Stimulated activated CD4-positive, alpha-beta T cell treated with anti-CD3 and anti-CD28 coated beads, Interleukin-1b, Interleukin-23, amount 100 ng/mL, for 4 hours (primary cell): Measurements from ENCODE around the gene TRIM44.
"Not testable (repeated sequence)": the region's sequence is repeated elsewhere in the genome, so short reads cannot be mapped to it uniquely, and the experiment has no call there.

Experiments
- DNase-seq, 2 donors: peaks; one replicate each; pipeline ENCODE4 v3.0.0-alpha.2; 2020; ENCODE audit warnings: low read depth in 2 of 2

TRIM44 gene

DNA sequence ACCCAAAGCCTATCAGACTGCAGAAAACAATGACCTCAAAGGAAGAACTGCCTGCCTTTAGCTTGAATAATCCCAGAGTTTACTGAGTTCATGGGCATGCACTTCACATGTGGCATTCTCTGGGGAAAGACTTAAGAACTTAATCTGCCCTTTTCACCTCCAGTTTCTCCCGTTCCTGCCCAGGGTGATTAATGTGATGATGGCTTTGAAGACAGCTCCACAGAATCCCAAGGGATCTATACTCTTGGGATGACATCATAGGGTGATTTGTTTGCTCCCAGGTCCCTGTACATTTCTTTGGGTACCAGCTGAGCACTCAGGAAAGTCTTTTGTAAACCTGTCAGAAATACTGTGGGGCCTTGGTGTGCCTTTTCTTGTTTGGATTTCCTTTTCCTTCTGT, 30.3 kb upstream of the TRIM44 start:
- DNase-seq, result no peak

DNA sequence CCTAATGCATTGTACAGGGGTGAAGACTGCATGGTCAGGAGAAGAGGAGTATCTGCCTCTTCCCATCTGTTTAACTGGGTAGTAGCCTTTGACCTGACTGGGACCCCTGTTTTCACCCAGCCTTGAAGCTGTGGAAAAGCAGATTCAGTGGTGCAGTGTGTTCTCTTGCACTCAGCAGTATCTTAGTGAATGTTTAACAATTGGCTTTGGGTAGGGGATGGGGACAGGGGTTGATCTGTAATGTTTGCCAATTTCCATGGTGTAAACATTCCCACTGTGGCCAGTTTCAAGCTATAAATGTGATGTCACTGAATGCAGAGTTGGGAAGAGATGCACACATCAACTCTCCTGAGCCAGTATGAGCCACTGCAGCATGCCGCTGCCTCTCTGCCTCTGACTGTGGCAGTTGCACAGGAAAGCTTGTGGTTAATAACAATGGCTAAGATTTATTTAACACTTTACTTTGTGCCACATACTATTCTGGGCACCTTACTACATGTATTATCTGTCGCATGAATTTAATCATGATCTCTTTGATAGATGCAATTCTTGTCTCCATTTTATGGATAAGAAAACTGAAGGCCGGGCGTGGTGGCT, 28.6 kb upstream of the TRIM44 start:
- no peak for DNase-seq

DNA sequence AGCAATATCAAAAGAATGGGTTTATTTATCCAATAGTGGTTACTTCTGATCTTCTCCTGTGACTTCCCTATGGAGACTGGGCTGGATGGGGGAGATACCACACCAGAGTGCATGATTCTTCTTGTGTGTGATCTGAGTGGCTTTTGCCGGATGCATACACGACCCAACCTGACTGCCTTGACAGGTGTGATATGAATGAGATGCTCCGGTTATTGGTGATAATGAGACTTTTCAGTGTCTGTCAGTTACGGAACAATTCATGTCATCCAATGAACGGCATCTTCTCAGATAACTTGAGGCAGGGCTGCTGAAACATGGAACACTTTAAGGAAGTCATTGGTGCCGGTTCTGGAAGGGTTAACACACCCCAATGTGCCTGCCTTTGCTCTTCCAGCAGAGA, 26.6 kb upstream of the TRIM44 start:
- DNase-seq, result no peak

DNA sequence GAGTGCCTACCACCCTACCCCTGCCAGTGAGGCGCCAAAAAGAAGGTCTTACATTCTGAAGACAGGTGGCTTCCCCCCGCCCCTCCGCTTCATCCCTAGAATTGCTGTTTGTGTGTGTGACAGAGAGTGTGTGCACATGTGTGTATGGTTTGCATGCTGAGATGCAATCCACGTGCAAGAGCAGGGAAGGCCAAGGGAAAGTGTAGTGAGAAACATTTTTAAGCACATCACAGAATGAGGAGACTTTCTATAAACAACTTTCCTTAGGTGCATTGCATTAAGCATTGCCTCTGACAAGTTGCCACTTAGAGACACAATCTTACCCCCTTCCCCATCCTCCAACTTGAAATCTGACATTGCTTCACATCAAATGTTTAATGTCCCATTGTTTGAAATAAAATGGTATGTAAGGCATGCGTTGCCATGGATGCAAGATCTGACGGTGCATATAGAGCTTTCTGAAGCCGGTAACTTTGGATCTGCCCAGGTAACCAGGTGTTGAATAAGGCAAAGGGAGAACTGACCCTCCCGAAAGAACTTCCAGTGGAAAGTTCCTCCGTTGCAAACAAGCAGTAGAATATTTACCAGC, 22.9 kb upstream of the TRIM44 start:
- no peak for DNase-seq

DNA sequence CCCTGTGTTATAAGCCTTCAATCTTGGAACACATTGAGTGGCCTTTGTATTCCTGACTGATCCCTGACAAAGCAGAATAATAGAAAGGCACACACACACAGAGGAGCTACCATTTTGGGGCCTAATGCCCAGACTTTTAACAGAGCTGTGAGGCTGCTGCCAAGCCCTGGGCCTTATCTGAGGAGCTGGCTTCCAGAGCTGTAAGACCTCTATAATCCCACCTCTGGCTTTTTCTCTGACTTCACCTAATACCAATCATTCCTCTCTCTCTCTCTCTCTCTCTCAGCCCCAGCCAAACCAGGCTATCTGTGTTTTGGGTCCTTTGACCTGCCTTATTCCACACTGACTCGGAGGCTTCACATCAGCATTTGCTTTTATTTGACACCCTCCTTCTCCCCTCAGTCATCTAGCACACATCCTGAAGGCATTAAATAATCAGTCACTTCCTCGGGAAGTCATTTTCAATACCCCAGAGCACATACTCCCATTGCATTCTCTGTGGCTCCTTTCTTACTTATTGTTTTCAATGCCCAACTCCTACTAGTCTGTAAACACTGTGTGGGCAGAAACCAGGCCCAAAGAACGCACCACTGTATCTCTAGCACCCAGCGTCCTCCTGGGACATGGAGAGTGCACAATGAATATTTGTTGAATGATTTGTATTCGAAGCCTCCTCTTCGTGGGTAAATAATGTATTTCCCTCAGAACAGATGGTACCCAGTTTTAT, 21.2 kb upstream of the TRIM44 start:
- no peak for DNase-seq

DNA sequence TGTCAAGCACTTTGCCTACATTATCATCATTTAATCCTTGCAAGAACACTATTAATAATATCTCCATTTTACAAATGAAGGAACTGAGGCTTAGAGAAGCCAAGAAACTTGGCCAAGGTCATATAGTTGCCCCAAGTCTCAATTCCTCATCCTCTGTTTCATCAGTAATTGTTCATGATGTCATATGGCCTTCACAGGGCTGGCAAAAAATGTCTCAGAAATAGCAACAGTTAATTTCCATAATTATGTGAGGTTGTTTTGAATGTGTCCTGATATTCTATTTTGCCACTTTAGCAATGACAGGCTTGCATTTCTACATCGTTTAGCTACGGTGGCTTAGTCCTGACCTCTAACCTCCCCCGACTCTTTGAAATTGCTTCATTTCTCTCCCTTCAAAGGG, 20.6 kb upstream of the TRIM44 start:
- no peak for DNase-seq

DNA sequence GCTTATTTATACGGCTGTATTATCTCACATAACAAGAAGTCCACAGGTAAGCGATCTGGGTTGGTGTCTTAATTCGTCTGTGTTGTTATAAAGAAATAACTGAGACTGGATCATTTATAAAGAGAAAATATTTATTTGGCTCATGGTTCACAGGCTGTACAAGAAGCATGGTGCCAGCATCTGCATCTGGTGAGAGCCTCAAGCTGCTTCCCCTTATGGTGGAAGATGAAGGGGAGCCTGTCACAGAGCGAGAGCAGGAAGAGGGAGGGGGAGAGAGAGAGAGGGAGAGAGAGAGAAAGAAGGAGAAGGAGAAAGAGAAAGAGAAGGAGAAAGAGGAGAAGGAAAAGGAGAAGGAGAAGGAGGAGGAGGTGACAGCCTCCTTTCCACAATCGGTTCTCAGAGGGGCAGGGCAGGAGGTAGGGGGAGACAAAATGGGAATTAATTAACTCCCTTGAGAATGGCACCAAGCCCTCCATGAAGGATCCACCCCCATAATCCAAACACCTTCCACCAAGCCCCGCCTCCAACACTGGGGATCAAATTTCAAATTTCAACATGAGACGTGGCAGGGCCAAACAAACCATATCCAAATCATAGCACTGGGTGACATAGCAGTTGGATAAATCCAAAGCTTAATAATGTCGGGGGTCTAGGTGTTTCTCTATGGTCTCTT, 15.0 kb upstream of the TRIM44 start:
- DNase-seq, result no peak

DNA sequence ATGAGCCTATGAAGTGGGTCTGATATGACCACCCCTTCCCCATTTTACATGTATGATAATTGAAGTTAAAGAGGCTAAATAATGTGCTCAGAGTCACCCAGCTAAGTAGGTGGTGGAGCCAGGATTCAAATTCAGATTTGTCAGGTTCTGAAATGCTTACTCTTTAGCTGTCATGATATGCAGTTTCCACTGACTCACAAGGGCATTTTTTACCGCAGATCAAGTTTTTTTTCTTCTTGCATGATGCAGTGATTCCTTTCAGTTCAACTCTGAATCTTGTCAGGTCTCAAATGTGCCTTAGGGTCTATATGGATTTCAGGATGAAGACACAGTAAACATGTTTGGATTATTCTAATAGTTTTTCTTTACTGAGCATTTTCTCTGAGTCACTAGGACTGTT, 12.6 kb upstream of the TRIM44 start:
- no peak for DNase-seq

DNA sequence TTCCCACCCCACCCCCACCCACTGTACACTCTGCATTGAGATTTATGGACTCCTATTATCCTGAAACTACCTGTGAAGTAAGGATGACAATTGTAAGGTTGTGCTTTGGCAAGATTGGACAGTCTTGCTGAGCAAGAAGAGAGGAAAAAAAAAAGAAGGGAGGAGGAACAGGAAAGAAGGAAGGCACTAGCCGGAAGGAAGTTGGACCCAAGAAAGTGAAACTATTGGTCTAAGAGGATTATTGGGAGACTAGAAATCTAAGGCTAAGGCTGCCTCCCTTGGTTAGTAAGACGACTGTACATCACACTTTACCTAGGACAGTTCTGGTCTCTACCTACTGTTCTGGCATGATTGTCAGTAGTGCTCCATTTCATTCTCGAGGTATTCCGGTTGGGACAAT, 12.1 kb upstream of the TRIM44 start:
- no peak for DNase-seq

DNA sequence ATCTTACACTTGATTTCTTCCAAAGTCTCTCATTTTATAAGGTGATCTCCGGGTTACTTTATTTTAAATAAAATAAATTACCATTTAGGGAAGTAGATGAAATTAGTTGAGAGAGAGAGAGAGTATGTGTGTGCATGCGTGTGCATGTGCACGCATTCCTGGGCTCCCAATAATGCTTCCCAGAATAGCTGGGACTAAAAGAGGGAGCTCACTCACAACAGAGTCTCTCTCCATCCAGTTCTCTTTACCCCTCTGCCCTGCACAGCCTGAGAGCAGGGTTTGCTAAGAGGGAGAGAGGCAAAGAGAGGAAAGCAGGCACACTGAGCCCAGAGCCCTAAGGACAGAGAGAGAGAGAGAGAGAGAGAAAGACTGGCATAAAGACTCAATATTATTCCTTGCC, 11.3 kb upstream of the TRIM44 start:
- DNase-seq, result no peak

DNA sequence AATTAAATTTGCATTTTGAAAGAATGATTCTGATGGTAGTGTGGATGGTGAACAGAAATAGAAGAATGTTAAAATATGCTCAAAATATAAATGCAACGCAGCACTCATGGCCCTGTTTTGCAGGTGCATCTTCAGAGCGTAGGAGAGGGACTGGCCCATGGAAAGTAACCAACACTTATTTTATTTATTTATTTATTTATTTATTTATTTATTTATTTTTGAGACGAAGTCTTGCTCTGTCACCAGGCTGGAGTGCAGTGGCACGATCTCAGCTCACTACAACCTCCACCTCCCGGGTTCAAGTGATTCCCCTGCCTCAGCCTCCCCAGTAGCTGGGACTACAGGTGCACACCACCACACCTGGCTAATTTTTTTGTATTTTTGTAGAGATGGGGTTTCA, 9.8 kb upstream of the TRIM44 start:
- not testable (repeated sequence) for DNase-seq

DNA sequence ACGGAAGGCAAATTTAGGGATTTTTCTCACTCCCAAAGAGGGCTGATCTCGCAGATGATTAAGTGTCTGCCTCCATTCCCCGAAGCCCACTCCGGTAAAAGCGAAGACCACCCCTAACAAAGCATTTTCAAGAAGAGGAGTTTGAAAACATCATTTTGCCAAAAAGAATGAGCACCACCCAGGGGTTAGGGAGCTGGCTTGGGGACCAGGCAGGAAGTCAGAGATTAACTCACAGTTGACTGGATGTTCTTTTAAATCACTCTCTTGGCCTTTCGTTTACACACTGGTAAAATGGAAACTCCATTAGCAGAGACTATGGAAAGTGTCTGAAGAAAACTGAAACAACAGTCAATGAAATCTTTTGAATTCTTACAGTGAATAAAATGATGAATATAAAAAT, 7.9 kb upstream of the TRIM44 start:
- DNase-seq, result no peak

DNA sequence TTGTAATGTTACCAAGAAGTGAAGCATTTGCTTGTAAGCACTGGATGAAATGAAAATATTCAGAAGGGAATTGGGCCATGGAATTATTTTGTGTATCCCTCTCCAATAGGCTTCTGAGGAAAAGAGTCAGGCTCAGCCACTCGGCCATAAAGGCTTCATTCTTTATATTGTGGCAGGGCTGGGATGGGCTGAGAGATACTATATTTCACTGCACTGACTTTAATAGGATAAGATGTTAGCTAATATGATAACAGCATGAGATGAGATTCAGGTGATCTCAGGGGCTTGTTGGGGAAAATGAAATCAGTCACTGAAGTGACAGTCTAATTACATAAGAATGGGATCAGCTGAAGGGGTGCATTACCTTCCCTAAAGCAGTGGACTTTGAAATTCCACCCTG, 7.3 kb upstream of the TRIM44 start:
- DNase-seq, result no peak

DNA sequence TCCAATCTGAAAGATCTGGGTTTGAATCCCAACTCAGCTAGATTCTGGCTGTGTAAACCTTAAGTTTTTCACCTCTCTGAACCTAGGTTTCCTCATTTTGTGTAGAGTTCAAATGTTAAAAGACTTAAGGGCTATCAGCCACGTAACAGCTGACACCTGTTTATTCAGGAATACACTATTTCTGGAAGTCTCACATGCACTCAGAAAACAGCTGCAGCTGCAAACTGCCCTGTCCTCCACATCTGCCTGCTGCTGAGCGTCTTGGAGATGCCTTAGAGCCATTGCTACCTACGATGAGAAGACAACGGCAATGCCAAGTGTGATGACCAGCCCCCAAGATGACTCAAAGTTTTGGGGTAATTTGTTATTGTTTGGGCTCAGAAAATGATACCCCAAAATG, 6.7 kb upstream of the TRIM44 start:
- DNase-seq, result no peak

DNA sequence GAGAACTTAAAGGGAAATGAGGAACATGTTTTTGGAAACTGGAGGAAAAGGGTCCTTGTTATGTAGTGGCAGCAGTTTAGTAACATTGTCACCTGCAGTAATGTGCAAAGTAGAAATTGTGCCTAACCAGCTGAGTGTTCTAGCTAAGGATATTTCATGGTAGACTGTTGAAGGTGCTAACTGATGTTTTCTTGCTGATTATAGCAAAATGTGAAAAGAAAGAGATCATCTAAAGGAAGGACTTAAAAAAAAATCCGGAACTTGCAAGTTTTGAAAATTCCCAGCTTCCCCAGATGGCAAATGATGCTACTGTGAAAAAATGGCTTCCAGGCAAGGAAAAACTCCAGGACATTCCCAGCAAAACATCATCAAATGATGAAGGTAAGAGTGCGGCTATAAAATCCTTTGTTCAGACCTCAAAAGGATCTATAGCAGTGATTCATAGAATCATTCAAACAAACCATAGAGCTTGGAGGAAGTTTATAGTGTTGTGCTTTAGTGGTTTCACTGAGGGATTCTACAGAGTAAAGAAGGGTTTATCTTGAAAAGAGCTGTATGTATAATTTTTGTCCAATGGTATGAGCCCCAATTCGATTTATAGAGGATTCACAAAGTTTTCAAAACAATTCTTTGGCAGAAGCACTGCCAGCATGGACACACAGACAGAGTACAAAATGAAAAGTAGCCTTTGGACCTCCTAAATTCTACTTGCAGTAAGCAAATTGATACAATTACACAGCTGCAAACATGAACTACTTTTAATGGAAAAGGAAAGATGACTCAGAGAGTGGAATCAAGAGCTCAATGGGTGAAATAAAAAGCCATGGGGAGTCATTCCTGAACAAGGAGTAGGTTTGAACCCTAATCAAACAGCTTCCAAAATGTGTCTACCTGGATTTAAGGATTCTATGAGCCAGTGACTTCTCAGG, 4.3 kb upstream of the TRIM44 start:
- no peak for DNase-seq

DNA sequence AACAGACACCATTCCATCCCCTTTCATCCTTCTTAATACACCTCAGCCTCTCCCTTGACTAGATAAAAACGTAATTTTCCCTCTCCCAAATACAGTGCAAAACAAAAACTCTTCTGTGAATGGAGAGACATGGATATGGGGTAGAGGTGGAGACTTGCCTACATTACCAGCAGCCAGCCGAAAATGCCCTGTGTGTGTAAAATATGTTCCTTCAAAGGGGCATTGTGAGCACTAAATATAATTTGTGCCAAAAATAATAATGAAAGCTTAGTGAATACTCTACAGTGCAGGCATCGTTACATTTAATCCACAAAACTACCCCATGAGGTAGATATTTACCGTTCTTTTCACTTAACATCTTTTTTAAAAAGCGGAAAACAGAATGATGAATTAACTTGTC, 1.0 kb upstream of the TRIM44 start:
- DNase-seq, result no peak

DNA sequence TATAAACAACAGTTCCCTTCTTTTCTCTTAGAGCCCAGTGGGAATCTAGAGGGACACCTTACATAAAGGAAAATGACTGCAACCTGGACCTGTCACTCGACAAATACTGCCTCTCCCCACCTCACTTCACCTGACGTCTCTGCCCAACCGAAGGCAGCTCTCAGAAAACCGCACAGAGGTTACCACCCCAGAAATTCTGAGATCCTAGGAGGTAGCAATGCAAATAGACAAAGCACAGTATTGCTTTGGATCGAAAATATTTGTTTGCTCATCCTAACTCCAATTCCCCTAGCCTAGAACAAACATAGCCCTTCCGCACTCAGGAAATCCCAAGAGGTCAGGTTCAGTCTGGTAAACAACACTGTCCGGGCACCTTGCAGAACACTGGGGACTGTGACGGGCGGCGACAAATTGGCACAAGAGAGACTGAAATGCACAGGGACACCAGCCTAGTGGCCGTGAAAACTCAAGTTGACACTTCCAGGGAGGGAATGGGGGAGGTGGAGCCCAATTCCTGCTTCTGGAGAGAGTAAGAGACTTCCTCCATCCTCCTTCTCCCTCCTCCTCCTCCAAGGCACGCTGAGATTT, 420 bp upstream of the TRIM44 start:
- DNase-seq, result no peak

DNA sequence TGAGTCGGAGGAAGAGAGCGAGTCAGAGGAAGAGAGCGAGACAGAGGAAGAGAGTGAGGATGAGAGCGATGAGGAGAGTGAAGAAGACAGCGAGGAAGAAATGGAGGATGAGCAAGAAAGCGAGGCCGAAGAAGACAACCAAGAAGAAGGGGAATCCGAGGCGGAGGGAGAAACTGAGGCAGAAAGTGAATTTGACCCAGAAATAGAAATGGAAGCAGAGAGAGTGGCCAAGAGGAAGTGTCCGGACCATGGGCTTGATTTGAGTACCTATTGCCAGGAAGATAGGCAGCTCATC, 780 bp downstream of the TRIM44 start:
- no peak for DNase-seq

DNA sequence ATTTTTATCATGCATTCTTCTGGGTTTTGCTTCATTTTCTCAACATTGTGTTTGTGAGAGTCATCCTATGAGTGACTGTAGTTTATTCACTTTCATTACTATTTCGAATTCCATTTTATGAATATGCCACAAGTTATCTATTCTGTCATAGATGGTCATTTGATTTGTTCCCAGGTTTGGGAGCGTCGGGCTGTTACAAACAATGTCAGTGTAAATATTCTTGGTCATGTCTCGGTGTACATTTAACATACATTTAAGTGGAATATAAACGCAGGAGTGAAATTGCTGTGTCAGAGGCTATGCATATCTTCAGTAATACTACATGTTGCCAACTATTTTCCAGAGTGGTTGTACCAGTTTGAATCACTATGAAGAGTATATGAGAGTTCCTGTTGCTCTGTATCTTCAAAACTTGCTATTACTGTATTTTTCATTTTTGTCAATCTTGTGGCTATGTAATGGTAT, 2.4 kb downstream of the TRIM44 start:
- no peak for DNase-seq

DNA sequence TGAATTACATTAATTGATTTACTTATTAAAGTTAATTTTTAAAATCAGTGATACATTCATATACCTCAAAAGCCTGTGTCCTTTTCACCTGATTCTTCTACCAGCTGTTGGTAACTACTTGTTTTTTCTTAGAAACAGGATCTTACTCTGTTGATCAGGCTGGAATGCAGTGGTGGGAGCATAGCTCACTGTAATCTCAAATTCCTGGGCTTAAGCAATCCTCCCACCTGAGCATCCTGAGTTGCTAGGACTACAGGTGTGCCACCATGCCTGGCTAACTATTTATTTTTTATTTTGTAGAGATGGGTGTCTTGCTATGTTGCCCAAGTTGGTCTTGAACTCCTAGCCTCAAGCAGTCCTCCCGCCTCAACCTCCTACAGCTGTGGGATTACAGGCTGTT, 4.7 kb downstream of the TRIM44 start:
- no peak for DNase-seq

DNA sequence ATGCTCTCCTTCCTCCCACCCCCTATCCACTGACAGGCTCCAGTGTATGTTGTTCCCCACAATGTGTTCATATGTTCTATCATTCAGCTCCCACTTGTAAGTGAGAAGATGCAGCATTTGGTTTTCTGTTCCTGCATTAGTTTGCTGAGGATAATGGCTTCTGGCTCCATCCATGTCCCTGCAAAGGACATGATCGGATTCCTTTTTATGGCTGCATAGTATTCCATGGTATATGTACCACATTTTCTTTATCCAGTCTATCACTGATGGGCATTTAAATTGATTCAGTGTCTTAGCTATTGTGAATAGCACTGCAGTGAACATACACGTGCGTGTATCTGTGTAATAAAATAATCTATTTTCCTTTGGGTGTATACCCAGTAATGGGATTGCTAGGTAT, 5.8 kb downstream of the TRIM44 start:
- DNase-seq, result not testable (repeated sequence)
